Activated CD8-positive, alpha-beta memory T cell treated with anti-CD3 and anti-CD28 coated beads for 48 hours (primary cell): ENCODE measurements around the gene SPRYD3.
"Not testable (repeated sequence)": the region's sequence is repeated elsewhere in the genome, so short reads cannot be mapped to it uniquely, and the experiment has no call there.

Experiments used
- DNase-seq, 3 experiments: peaks; one replicate each; pipeline ENCODE4 v3.0.0-alpha.2; 2020; ENCODE audit warnings: low read depth in 2 of 3, low spot score in 2 of 3

Gene SPRYD3

GRCh38 chr12:53051881-53052412 lies 27.2 kb downstream of the SPRYD3 start:
- DNase-seq = no peak

- DNase-seq = no peak
Measured at GRCh38 chr12:53051058-53051880, 27.9 kb downstream of the SPRYD3 start.

DNA sequence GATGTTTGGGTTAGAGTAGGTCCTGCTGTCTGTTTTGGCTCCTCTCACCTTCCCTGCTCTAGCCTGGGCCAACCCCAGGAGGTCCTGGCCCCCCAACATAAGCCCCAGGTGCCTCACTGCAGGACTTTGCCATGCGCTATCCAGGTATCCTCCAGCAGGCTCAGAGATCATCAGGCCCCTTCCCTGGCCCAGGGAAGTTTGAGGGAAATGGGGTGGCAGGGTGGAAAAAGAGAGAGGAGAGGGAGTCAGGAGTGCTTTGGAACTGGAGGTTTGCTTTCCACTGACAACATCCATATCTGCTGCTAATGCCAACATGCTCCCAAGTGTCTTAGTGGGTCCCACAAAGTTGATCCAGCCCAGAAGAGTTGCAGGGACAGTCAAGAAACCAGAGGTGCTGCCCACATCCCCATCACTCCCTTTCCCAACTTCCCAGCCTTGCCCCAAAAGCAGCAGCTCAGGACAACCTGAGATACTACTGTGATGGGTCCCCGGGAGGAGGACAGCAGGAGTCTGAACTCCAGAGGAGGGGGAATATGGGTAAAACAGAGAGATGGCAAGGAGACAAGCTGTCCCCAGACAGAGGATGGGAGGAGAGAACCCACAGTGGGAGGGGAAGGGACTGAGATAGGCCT lies 28.6 kb downstream of the SPRYD3 start:
- DNase-seq = no peak

- DNase-seq = no peak
Measured at GRCh38 chr12:53049571-53050318, 29.4 kb downstream of the SPRYD3 start, which contains the start of gene TNS2. Gene TNS2 (plus strand): TSS chr12:53050065. CDS start chr12:53050186, 121 bp downstream.

GRCh38 chr12:53048780-53049401 lies 30.3 kb downstream of the SPRYD3 start:
- DNase-seq = no peak

DNA sequence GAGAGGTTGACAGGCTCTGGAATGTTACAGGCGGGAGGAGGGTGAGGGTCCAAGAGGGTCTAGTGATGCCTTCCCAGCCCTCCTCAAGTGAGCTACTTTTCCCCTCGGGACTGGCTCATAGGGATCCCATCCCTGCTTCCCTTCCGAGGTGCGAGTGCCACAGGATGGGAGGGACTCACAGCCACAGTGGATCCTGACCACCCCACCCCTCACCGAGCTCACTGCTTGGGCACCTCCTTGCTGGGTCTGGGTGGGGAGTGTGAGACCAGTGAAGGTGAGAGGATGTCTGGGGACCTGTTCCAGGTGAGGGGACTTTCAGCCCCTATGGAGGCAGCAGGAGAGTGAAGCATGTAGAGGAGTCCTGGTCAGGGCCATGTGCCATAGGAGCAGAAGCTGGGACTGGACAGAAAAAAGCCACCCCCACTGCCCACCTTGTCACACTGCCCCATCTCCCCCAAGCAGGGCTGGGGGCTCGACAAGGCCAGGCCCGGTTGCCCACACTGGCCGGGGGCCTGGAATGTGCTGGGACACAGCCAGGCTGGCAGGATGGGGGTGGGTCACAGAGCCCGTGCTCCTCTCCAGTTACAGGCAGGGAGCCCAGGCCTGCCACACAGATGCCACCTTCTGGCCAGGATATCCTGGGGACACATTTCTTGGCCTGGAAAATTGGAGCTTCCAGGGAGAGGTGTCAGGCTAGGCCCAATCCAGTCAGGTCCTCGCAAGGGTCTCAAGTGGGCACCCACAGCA lies 31.0 kb downstream of the SPRYD3 start:
- DNase-seq = no peak

DNA sequence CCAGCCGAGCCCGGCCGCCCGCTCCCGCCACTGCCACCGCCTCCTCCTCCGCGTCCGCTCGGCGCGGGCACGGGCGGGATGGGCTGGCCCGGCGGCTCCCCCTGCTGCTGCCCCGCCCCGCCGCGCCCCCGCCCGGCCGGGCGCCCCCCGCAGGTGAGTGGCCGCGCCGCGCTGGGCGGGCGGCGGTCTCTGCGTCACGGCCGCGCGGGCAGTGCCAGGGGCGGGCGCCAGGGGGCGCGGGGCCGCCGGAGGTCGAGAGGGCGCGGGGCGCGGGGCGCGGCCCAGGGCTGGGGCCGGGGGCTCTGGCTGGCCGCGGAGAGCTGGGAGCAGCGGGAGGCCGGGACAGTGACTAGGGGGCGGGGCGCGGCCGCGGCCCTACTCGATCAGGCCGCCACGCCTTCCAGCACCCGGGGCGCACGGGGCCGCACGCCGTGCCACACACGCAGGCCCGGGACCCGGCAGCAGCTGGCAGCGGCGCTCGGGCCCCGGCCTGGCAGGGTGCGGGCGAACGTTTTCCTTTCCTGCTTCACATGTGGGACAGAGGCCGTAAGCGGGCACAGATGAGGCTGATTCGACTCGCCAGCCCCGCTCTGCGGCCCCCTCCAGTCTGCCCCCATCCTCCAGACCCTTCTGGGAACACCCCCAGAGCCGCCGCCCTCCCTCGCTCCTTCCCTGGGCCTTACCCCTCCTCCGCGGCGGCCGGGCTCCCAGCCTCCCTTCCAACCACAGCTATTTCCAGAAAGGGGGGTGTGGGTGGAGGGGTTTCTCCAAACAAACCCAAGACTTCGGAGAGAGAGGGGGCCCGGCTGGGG lies 31.8 kb downstream of the SPRYD3 start:
- peak in 2 of 3 experiments; percentile 44 to 49 for DNase-seq

- peak in 2 of 3 experiments; percentile 34 to 54 for DNase-seq
Measured at GRCh38 chr12:53046655-53047220, 32.5 kb downstream of the SPRYD3 start.

DNA sequence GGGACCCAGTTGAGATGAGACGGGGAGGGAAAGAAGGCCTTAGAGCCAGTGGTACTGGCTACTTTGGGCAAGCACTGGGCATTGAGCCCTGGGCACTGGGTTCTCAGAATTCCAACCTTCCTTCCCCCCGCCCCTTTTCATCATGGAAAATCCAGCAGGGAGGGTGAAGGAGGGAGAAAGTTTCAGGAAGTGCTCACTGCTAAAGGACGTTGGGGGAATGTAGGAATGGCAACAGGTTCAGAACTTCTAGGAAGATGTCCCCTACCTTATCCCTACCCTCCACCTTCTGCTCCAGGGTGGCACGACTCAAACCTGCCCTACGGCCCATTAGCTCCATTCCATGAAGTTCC lies 33.5 kb downstream of the SPRYD3 start:
- no peak for DNase-seq

- DNase-seq = no peak
Measured at GRCh38 chr12:53044896-53045695, 34.1 kb downstream of the SPRYD3 start.

DNA sequence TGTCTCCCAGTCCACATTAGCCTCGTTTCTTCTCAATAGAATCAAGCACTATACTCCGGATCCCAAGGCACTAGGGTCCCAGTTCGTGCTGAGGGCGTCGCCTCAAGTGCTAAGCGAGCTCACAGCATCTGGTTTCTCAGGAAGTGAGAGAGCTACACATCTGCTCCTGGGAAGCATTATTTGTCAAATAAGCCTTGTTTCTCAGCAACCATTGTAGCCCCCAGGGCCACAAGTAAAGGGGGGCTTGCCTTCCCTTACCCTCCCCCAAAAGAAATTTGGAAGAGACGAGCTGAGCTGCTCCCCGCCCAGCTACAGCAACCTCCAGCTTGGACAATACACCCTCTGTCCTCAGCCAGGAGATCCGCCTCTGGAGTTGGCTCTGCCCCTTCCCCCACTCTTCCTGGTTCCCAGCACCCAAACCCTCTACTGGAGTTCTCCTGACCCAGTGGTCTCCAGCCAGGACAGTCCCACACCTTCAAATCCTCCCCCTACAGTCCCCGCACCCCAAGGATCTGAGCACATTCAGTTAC lies 35.1 kb downstream of the SPRYD3 start:
- no peak for DNase-seq

GRCh38 chr12:53042607-53043454 lies 36.4 kb downstream of the SPRYD3 start:
- DNase-seq = no peak

DNA sequence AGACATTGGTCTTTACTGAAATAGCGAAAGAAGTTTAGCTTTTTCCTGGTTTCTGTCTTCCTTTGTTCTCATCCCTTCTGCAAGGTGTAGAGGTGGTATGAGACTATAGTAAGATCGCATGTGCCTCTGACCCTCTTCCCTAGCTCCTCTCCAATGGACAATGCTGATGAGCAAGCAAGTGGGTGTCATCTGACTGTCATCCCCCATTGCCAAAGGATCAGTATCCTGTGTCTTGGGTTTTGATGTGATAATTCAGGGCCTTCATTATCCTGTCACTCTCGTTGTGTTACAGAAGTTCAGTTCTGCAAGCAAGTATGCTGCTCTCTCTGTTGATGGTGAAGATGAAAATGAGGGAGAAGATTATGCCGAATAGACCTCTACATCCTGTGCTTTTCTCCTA lies 39.3 kb downstream of the SPRYD3 start:
- no peak for DNase-seq

- DNase-seq = no peak
Measured at GRCh38 chr12:53036802-53037201, 42.4 kb downstream of the SPRYD3 start.

- no peak for DNase-seq
Measured at GRCh38 chr12:53034459-53034858, 44.7 kb downstream of the SPRYD3 start.

DNA sequence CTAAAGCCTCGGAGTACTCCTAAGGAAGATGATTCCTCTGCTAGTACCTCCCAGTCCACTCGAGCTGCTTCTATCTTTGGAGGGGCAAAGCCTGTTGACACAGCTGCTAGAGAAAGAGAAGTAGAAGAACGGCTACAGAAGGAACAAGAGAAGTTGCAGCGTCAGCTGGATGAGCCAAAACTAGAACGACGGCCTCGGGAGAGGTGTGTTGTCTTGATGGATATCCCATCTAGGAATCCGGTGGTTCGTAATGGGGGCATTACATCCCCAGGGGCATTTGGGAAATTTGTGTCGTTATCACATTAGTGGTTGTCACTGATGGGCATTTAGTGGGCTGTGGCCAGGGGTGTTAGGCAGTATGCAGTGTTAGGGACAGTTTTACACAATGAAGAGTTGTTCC lies 45.4 kb downstream of the SPRYD3 start:
- DNase-seq = not testable (repeated sequence)

DNA sequence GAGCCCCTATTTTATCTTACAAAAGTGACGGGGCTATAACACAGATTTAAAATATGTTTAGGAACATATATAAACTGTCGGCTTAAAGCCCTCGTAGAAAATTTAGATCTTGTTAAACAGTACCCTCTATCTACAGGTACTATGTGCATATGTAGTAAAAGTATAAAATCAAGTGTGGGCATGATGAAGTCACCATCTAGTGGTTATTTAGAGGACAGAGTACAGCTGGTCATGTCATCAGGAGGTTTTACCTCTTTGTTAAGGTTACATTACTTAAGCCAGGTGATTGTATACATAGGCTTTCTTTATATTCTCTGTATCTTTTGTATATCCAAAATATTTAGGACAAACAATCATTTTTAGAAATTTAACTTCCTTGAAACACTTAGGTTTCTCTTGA lies 47.6 kb downstream of the SPRYD3 start:
- no peak for DNase-seq
